B cell (primary cell): Measurements from ENCODE around the gene ERN2. TPM values are rescaled to one million over a fixed set of nuclear protein-coding genes. Genes with fewer than 3 reads are reported as not detected.

Source experiments
- ATAC-seq: fragments of 200-7000 bp; cut with Tn5 transposase; one replicate; pipeline ENCODE4 v1.10.0; 2021; ENCODE audit warnings: low read depth, mild to moderate bottlenecking, moderate number of reproducible peaks, moderate library complexity
- CTCF ChIA-PET: fragments of 350-600 bp; sonication (Branson Sonifier 250); formaldehyde crosslinking; loops from one replicate; lab custom pipeline; 2021; ENCODE audit warnings: antibody characterized with exemption, inconsistent platforms; lab: Charles Lee
- POLR2A ChIA-PET: fragments of 350-600 bp; sonication (Branson Sonifier 250); formaldehyde crosslinking; loops from one replicate; lab custom pipeline; 2021; ENCODE audit warnings: antibody characterized with exemption; lab: Charles Lee
- DNase-seq: peaks from one replicate; pipeline ENCODE4 v3.0.0; 2013
- H2AFZ ChIP-seq: 2 replicates; pipeline ENCODE4 v1.6.1; 2012; ENCODE audit warnings: mild to moderate bottlenecking, low read depth, low read length; ENCODE audit not compliant: insufficient read depth, poor library complexity, severe bottlenecking
- H3K27ac ChIP-seq, 2 donors: 1 replicate in 1 of 2; 2 replicates in 1 of 2; pipeline ENCODE4 v1.5.1; 2012 to 2013; ENCODE audit warnings: low read length in 2 of 2, mild to moderate bottlenecking in 2 of 2, moderate library complexity in 1 of 2
- H3K27me3 ChIP-seq, 4 experiments: fragments of 200-600 bp in 1 of 4; sonication (generic) in 1 of 4; replicated peaks in 1 of 4; 1 replicate in 2 of 4; 2 replicates in 2 of 4; pipeline versions ENCODE4 v1.6.1 to v1.7.0; 2013 to 2016; ENCODE audit warnings: low read length in 3 of 4, mild to moderate bottlenecking in 2 of 4, mixed read lengths in 1 of 4, moderate library complexity in 1 of 4; ENCODE audit not compliant: insufficient read depth in 4 of 4, control insufficient read depth in 3 of 4; ENCODE audit errors: control extremely low read depth in 1 of 4
- H3K36me3 ChIP-seq, 2 experiments: replicated peaks in 1 of 2; 1 replicate in 1 of 2; 2 replicates in 1 of 2; pipeline versions ENCODE4 v1.6.1 to v1.7.1; 2013; ENCODE audit warnings: low read length in 1 of 2; ENCODE audit not compliant: insufficient read depth in 2 of 2, control insufficient read depth in 1 of 2; ENCODE audit errors: control extremely low read depth in 1 of 2, extremely low read depth in 1 of 2
- H3K4me1 ChIP-seq, 2 donors: fragments of 200-600 bp in 1 of 2; sonication (generic) in 1 of 2; 1 replicate in 1 of 2; 2 replicates in 1 of 2; pipeline versions ENCODE4 v1.5.1 to v1.6.1; 2013 to 2017; ENCODE audit warnings: low read length in 2 of 2; ENCODE audit not compliant: control insufficient read depth in 2 of 2, insufficient read depth in 2 of 2
- H3K4me2 ChIP-seq: replicated peaks from 2 replicates; pipeline ENCODE3; 2012; ENCODE audit warnings: mild to moderate bottlenecking, low read depth, low read length; ENCODE audit not compliant: poor library complexity, severe bottlenecking
- H3K4me3 ChIP-seq, 5 experiments: fragments of 200-600 bp in 1 of 5; sonication (generic) in 1 of 5; 1 replicate in 3 of 5; 2 replicates in 2 of 5; pipeline versions ENCODE4 v1.5.1 to v1.7.0; 2011 to 2016; ENCODE audit warnings: low read length in 4 of 5, mild to moderate bottlenecking in 4 of 5, low read depth in 2 of 5, control low read depth in 1 of 5, moderate library complexity in 1 of 5; ENCODE audit not compliant: insufficient read depth in 1 of 5; ENCODE audit errors: control extremely low read depth in 1 of 5, extremely low read depth in 1 of 5
- H3K79me2 ChIP-seq: fragments of 200-600 bp; sonication (generic); one replicate; pipeline ENCODE4 v1.6.0; 2016; ENCODE audit warnings: low read length; ENCODE audit not compliant: control insufficient read depth, insufficient read depth
- H3K9ac ChIP-seq: fragments of 200-600 bp; sonication (generic); 2 replicates; pipeline ENCODE4 v1.6.1; 2017; ENCODE audit warnings: mild to moderate bottlenecking, low read length, moderate library complexity
- H3K9me3 ChIP-seq, 3 donors: one replicate each; pipeline versions ENCODE4 v1.6.1 to v1.7.1; 2013; ENCODE audit warnings: low read length in 2 of 3; ENCODE audit not compliant: control insufficient read depth in 2 of 3, insufficient read depth in 1 of 3; ENCODE audit errors: control extremely low read depth in 1 of 3
- H4K20me1 ChIP-seq: 2 replicates; pipeline ENCODE4 v1.6.0; 2012; ENCODE audit warnings: mild to moderate bottlenecking, low read length; ENCODE audit not compliant: insufficient read depth, control insufficient read depth, poor library complexity, severe bottlenecking
- H3K27ac Mint-ChIP-seq: one replicate; pipeline ENCODE4 v1.8.0; 2021; ENCODE audit warnings: mixed read lengths
- H3K27me3 Mint-ChIP-seq: one replicate; pipeline ENCODE4 v1.8.0; 2021; ENCODE audit warnings: mixed read lengths
- H3K4me1 Mint-ChIP-seq: one replicate; pipeline ENCODE4 v1.8.0; 2021; ENCODE audit warnings: mixed read lengths
- H3K4me3 Mint-ChIP-seq: one replicate; pipeline ENCODE4 v1.8.0; 2021; ENCODE audit warnings: mixed read lengths
- H3K9me3 Mint-ChIP-seq: one replicate; pipeline ENCODE4 v1.8.0; 2022; ENCODE audit warnings: mixed read lengths; ENCODE audit not compliant: insufficient read depth
- CTCF ChIP-seq: fragments of 200-600 bp; IDR thresholded peaks from one replicate; pipeline ENCODE4 v1.8.0; 2022; ENCODE audit warnings: antibody characterized with exemption, mild to moderate bottlenecking
- EZH2 ChIP-seq: IDR thresholded peaks from 2 replicates; pipeline ENCODE4 v1.6.1; 2012; ENCODE audit warnings: borderline replicate concordance, low read depth, mild to moderate bottlenecking, moderate library complexity, low read length; ENCODE audit not compliant: insufficient read depth, poor library complexity, severe bottlenecking
- WGBS: methylation state at CpG from one replicate; pipeline ENCODE4 v1.1.5; 2013; ENCODE audit warnings: missing lambda C conversion rate; ENCODE audit not compliant: insufficient coverage; 5-methylcytosine and 5-hydroxymethylcytosine counted together
- intact Hi-C: fragments of 100-400 bp; cut with micrococcal nuclease; formaldehyde crosslinking; loops from one replicate; pipeline ENCODE4 v1.10.0; 2022
- polyA plus RNA-seq: library from polyadenylated mRNA; depleted of rRNA; stranded (reverse); fragments of >200 nt; gene quantifications from 2 replicates; pipeline ENCODE4 v1.2.3, GENCODE V29; 2012
- total RNA-seq, 2 donors: library from RNA; stranded (reverse); fragments of 120-200 nt in 1 of 2; gene quantifications; 1 replicate in 1 of 2; 2 replicates in 1 of 2; pipeline versions ENCODE4 v1.2.3 to v1.2.4, GENCODE V29; 2013 to 2022

ERN2 gene
- total and polyA plus RNA-seq, 2 donors (not counting 1 experiment from before 2014, with no cell fraction given), result not detected

- Histone ChIP-seq H3K4me1 (peaks cover 15 to 21% of the 10 kb centered on the region in 2 donors), H3K9ac (no peak overlapping the region), H3K27ac (no peak overlapping the region), H3K79me2 (no peaks in the 10 kb centered on the region), H3K36me3 (peaks cover 0 to 49% of the 10 kb centered on the region in 2 experiments), H3K27me3 (no peaks in the 10 kb centered on the region), H3K4me2 (peak overlapping the region; percentile 7), H3K4me3 (no peak overlapping the region), H4K20me1 (peaks cover 22% of the 10 kb centered on the region), H3K9me3 (no peaks in the 10 kb centered on the region), H2AFZ (no peak overlapping the region)
- 80% methylated on average over 1 of the region's 4 CpGs for WGBS
- Mint-ChIP-seq H3K27me3 (no peaks in the 10 kb centered on the region), H3K4me3 (no peak overlapping the region), H3K9me3 (no peaks in the 10 kb centered on the region), H3K27ac (no peak overlapping the region), H3K4me1 (peaks cover 26% of the 10 kb centered on the region)
- ChIA-PET CTCF (interaction anchor here (1.1 kb wide), 1 partner anchor 9 kb away, joined by 3 read pairs; the partner anchor contains the start of gene PLK1), POLR2A (no interaction called here)
- ATAC-seq (peak; percentile 91), DNase-seq (peak; percentile 41)
- intact Hi-C loops, result no loop called here
- TF ChIP-seq EZH2 (no peak), CTCF (no peak)
Observed at GRCh38 chr16:23670137-23670776, 42.8 kb downstream of the ERN2 start.

- Histone ChIP-seq H3K4me2 (no peak overlapping the region), H4K20me1 (peaks cover 22% of the 10 kb centered on the region), H3K9me3 (no peaks in the 10 kb centered on the region), H3K27me3 (no peaks in the 10 kb centered on the region), H3K4me3 (no peak overlapping the region), H2AFZ (no peak overlapping the region), H3K36me3 (peaks cover 0 to 60% of the 10 kb centered on the region in 2 experiments), H3K9ac (no peak overlapping the region), H3K27ac (no peak overlapping the region), H3K4me1 (peaks cover 15 to 21% of the 10 kb centered on the region in 2 donors), H3K79me2 (no peaks in the 10 kb centered on the region)
- H3K27me3 Mint-ChIP-seq, result no peaks in the 10 kb centered on the region
- no peak overlapping the region for H3K27ac Mint-ChIP-seq
- no peak overlapping the region for H3K4me3 Mint-ChIP-seq
- ATAC-seq (no peak), DNase-seq (no peak)
- no peak for TF ChIP-seq EZH2
- H3K9me3 Mint-ChIP-seq, result no peaks in the 10 kb centered on the region
- CTCF ChIA-PET, result no interaction called here
- intact Hi-C loops, result no loop called here
- POLR2A ChIA-PET, result no interaction called here
- WGBS, result 100% methylated on average over 1 of the region's 4 CpGs
- H3K4me1 Mint-ChIP-seq, result peaks cover 26% of the 10 kb centered on the region
Observed at GRCh38 chr16:23668873-23669272, 44.1 kb downstream of the ERN2 start.
